H1 (cell line): ENCODE measurements around the gene CSGALNACT2. TPM values are rescaled to one million over a fixed set of nuclear protein-coding genes. Genes with fewer than 3 reads are reported as not detected.

Source experiments
- CTCF ChIA-PET: fragments of 300-600 bp; sonication (Branson Sonifier 250); formaldehyde crosslinking; loops from one replicate; lab custom pipeline; 2021; ENCODE audit not compliant: partially characterized antibody; lab: Charles Lee
- POLR2A ChIA-PET: fragments of 300-600 bp; sonication (Branson Sonifier 250); formaldehyde crosslinking; loops from one replicate; lab custom pipeline; 2021; ENCODE audit warnings: inconsistent platforms; ENCODE audit not compliant: partially characterized antibody; lab: Charles Lee
- DNase-seq, 2 experiments: peaks; one replicate each; pipeline versions ENCODE4 v3.0.0 to v3.0.0-alpha.2; 2010 to 2022; ENCODE audit warnings: low spot score in 2 of 2, low read depth in 1 of 2, mixed read lengths in 1 of 2
- FAIRE-seq: peaks from 2 replicates; lab custom pipeline; 2011; peaks lifted over from hg19 to GRCh38; lab: Jason Lieb, UNC
- H2AFZ ChIP-seq: 2 replicates; pipeline ENCODE4 v1.8.1; 2012; ENCODE audit warnings: low read length, inconsistent platforms
- H2AK5ac ChIP-seq: 2 replicates; pipeline ENCODE4 v1.6.1; 2013; ENCODE audit warnings: low read depth, low read length
- H2BK120ac ChIP-seq: replicated peaks from 2 replicates; pipeline ENCODE3; 2013; ENCODE audit warnings: low read depth, low read length, inconsistent platforms
- H2BK12ac ChIP-seq: 2 replicates; pipeline ENCODE4 v1.6.1; 2013; ENCODE audit warnings: low read depth, low read length
- H2BK15ac ChIP-seq: 2 replicates; pipeline ENCODE4 v1.6.1; 2013; ENCODE audit warnings: low read length
- H2BK20ac ChIP-seq: 2 replicates; pipeline ENCODE4 v1.6.1; 2013; ENCODE audit warnings: low read length
- H2BK5ac ChIP-seq: 2 replicates; pipeline ENCODE4 v1.6.1; 2013; ENCODE audit warnings: low read depth, low read length
- H3K14ac ChIP-seq: 2 replicates; pipeline ENCODE4 v1.6.1; 2013; ENCODE audit warnings: inconsistent platforms; ENCODE audit not compliant: insufficient read length
- H3K18ac ChIP-seq: 2 replicates; pipeline ENCODE4 v1.6.1; 2013; ENCODE audit warnings: low read length; ENCODE audit errors: extremely low read depth
- H3K23ac ChIP-seq: 2 replicates; pipeline ENCODE4 v1.6.1; 2013; ENCODE audit warnings: inconsistent platforms; ENCODE audit not compliant: insufficient read length
- H3K23me2 ChIP-seq: 2 replicates; pipeline ENCODE4 v1.6.1; 2013; ENCODE audit warnings: low read depth, low read length
- H3K27ac ChIP-seq: 2 replicates; pipeline ENCODE4 v1.6.1; 2011; ENCODE audit warnings: low read depth, low read length, inconsistent platforms
- H3K27me3 ChIP-seq, 4 experiments: replicated peaks in 1 of 4; 1 replicate in 1 of 4; 2 replicates in 3 of 4; pipeline versions ENCODE4 v1.6.1 to v1.8.1; 2011 to 2013; ENCODE audit warnings: low read length in 3 of 4, mild to moderate bottlenecking in 3 of 4, inconsistent platforms in 2 of 4, mixed read lengths in 2 of 4, moderate library complexity in 1 of 4; ENCODE audit not compliant: control insufficient read depth in 3 of 4, insufficient read depth in 3 of 4; ENCODE audit errors: extremely low read depth in 1 of 4
- H3K36me3 ChIP-seq, 4 experiments: 2 replicates each; pipeline versions ENCODE4 v1.6.1 to v1.8.1; 2011 to 2013; ENCODE audit warnings: mild to moderate bottlenecking in 4 of 4, low read length in 3 of 4, moderate library complexity in 2 of 4, control low read depth in 1 of 4, inconsistent platforms in 1 of 4; ENCODE audit not compliant: insufficient read depth in 4 of 4, control insufficient read depth in 2 of 4
- H3K4ac ChIP-seq: replicated peaks from 2 replicates; pipeline ENCODE3; 2013; ENCODE audit warnings: low read length, low read depth, mixed read lengths, inconsistent platforms; ENCODE audit not compliant: insufficient read length
- H3K4me1 ChIP-seq, 4 experiments: replicated peaks in 1 of 4; 1 replicate in 1 of 4; 2 replicates in 3 of 4; pipeline versions ENCODE4 v1.6.1 to v1.8.1; 2011 to 2013; ENCODE audit warnings: low read length in 3 of 4, inconsistent platforms in 2 of 4, mixed read lengths in 1 of 4; ENCODE audit not compliant: insufficient read depth in 4 of 4, control insufficient read depth in 3 of 4
- H3K4me2 ChIP-seq, 2 experiments: 2 replicates each; pipeline versions ENCODE4 v1.6.1 to v1.8.1; 2011 to 2013; ENCODE audit warnings: low read depth in 2 of 2, low read length in 2 of 2, control low read depth in 1 of 2, inconsistent platforms in 1 of 2, mild to moderate bottlenecking in 1 of 2; ENCODE audit not compliant: insufficient read depth in 1 of 2
- H3K4me3 ChIP-seq, 4 experiments: fragments of 200-600, 300-600 bp in 1 of 4; sonication (generic), shearing (Covaris generic), sonication (Bioruptor Twin) in 1 of 4; 2 replicates each; pipeline versions ENCODE4 v1.5.1 to v1.8.1; 2011 to 2016; ENCODE audit warnings: low read length in 4 of 4, low read depth in 3 of 4, control low read depth in 2 of 4, inconsistent platforms in 2 of 4, mild to moderate bottlenecking in 2 of 4, mixed read lengths in 1 of 4, moderate library complexity in 1 of 4; ENCODE audit not compliant: insufficient read depth in 2 of 4; ENCODE audit errors: extremely low read depth in 1 of 4
- H3K56ac ChIP-seq: replicated peaks from 2 replicates; pipeline ENCODE3; 2013; ENCODE audit warnings: low read depth, mild to moderate bottlenecking, mixed read lengths, low read length, inconsistent platforms; ENCODE audit not compliant: insufficient read length
- H3K79me1 ChIP-seq: 2 replicates; pipeline ENCODE4 v1.6.1; 2013; ENCODE audit warnings: low read depth, low read length, control low read depth
- H3K79me2 ChIP-seq, 2 experiments: 2 replicates each; pipeline versions ENCODE4 v1.6.1 to v1.8.1; 2012 to 2013; ENCODE audit warnings: low read length in 2 of 2, mild to moderate bottlenecking in 2 of 2, inconsistent platforms in 1 of 2; ENCODE audit not compliant: insufficient read depth in 2 of 2, control insufficient read depth in 1 of 2
- H3K9ac ChIP-seq, 4 experiments: replicated peaks in 1 of 4; 1 replicate in 1 of 4; 2 replicates in 3 of 4; pipeline versions ENCODE4 v1.6.1 to v1.8.1; 2011 to 2013; ENCODE audit warnings: low read depth in 3 of 4, low read length in 3 of 4, control low read depth in 2 of 4, mild to moderate bottlenecking in 2 of 4, moderate library complexity in 2 of 4, inconsistent platforms in 1 of 4; ENCODE audit errors: extremely low read depth in 1 of 4
- H3K9me3 ChIP-seq, 2 experiments: 2 replicates each; pipeline versions ENCODE4 v1.6.1 to v1.8.1; 2012 to 2013; ENCODE audit warnings: mild to moderate bottlenecking in 2 of 2, moderate library complexity in 2 of 2, control low read depth in 1 of 2, inconsistent platforms in 1 of 2, low read depth in 1 of 2, low read length in 1 of 2, mixed read lengths in 1 of 2; ENCODE audit not compliant: insufficient read depth in 2 of 2
- H4K20me1 ChIP-seq, 2 experiments: replicated peaks in 1 of 2; 2 replicates each; pipeline versions ENCODE3 to v1.8.1; 2011 to 2013; ENCODE audit warnings: inconsistent platforms in 2 of 2, low read length in 2 of 2, mild to moderate bottlenecking in 1 of 2; ENCODE audit not compliant: insufficient read depth in 2 of 2, control insufficient read depth in 1 of 2
- H4K5ac ChIP-seq: 2 replicates; pipeline ENCODE4 v1.6.1; 2013; ENCODE audit warnings: low read length, low read depth, mixed read lengths, inconsistent platforms; ENCODE audit not compliant: insufficient read length
- H4K8ac ChIP-seq: 2 replicates; pipeline ENCODE4 v1.8.0; 2013; ENCODE audit warnings: mild to moderate bottlenecking, moderate library complexity, low read length, inconsistent platforms; ENCODE audit not compliant: insufficient read depth; ENCODE audit errors: extremely low read depth
- H4K91ac ChIP-seq: replicated peaks from 2 replicates; pipeline ENCODE3; 2013; ENCODE audit warnings: low read length, mixed read lengths, inconsistent platforms; ENCODE audit not compliant: insufficient read length
- BRCA1 ChIP-seq: IDR thresholded peaks from 2 replicates; pipeline ENCODE4 v1.6.1; 2012; ENCODE audit warnings: low read depth, low read length, improper control_type of control experiment
- CTBP2 ChIP-seq: IDR thresholded peaks from 2 replicates; pipeline ENCODE4 v1.7.0; 2011; ENCODE audit warnings: borderline replicate concordance, mild to moderate bottlenecking, moderate library complexity, mixed read lengths, low read length; ENCODE audit not compliant: insufficient read depth, insufficient read length
- GABPA ChIP-seq: IDR thresholded peaks from 2 replicates; pipeline ENCODE4 v1.6.1; 2011; ENCODE audit warnings: mild to moderate bottlenecking, low read length, moderate library complexity, borderline replicate concordance; ENCODE audit not compliant: insufficient read depth
- HDAC2 ChIP-seq, 2 experiments: fragments of 300-600 bp in 1 of 2; sonication (generic) in 1 of 2; IDR thresholded peaks; 2 replicates each; pipeline ENCODE4 v1.6.1; 2011 to 2012; ENCODE audit warnings: low read depth in 2 of 2, low read length in 2 of 2, mild to moderate bottlenecking in 2 of 2, moderate library complexity in 2 of 2, borderline replicate concordance in 1 of 2, inconsistent platforms in 1 of 2
- RNF2 ChIP-seq: fragments of 200-900, 300-1000 bp; sonication (generic); IDR thresholded peaks from 2 replicates; pipeline ENCODE4 v1.7.1; 2016; ENCODE audit warnings: borderline replicate concordance, low read depth, mild to moderate bottlenecking, antibody characterized with exemption, low read length; ENCODE audit not compliant: poor library complexity, severe bottlenecking; ENCODE audit errors: missing control alignments
- TBP ChIP-seq: IDR thresholded peaks from 2 replicates; pipeline ENCODE4 v1.6.1; 2011; ENCODE audit warnings: low read depth, low read length, improper control_type of control experiment
- TEAD4 ChIP-seq: IDR thresholded peaks from 2 replicates; pipeline ENCODE4 v1.6.1; 2012; ENCODE audit warnings: low read depth, low read length, inconsistent platforms, mixed read lengths
- WGBS, 2 experiments: shearing (Covaris generic) in 1 of 2; methylation state at CpG; one replicate each; pipeline versions ENCODE4 v1.1.6 to v1.1.7; 2013 to 2015; ENCODE audit warnings: low lambda C conversion rate in 2 of 2, mixed read lengths in 2 of 2, inconsistent platforms in 1 of 2, low coverage in 1 of 2, missing lambda C conversion rate in 1 of 2; ENCODE audit not compliant: insufficient replicate concordance in 2 of 2, insufficient coverage in 1 of 2, insufficient read length in 1 of 2; ENCODE audit errors: extremely low coverage in 1 of 2, missing lambda C conversion rate in 1 of 2; 5-methylcytosine and 5-hydroxymethylcytosine counted together
- polyA plus RNA-seq, 7 experiments: library from polyadenylated mRNA; depleted of rRNA in 3 of 7; stranded (reverse) in 5 of 7; unstranded in 2 of 7; fragments of >200 nt in 5 of 7; fragments of 200-250 nt in 2 of 7; gene quantifications; 1 replicate in 5 of 7; 2 replicates in 1 of 7; 4 replicates in 1 of 7; pipeline versions ENCODE4 v1.2.1 to v1.2.3, GENCODE V29; 2011 to 2013; ENCODE audit warnings: missing spikeins in 2 of 7, mixed read lengths in 2 of 7
- total RNA-seq: library from RNA; stranded (reverse); fragmentation: NEBNext Ultra II Directional; extraction: Animal tissue kit (Norgen Biotek cat#: 25700); gene quantifications from 2 replicates; pipeline ENCODE4 v1.2.1, GENCODE V29; 2021
- TF ChIP-seq, protein P1 (sequence below): IDR thresholded peaks from 2 replicates; pipeline ENCODE4 v1.6.1; 2011; ENCODE audit warnings: low read length, improper control_type of control experiment

Gene CSGALNACT2
- total and polyA plus RNA-seq, 2 of the 8 experiments (the other 6 are each of a cell fraction or from before 2014, with no cell fraction given): 2.6 to 5.3 TPM

- Histone ChIP-seq H3K18ac (no peak overlapping the region), H4K5ac (no peak overlapping the region), H3K9ac (no peak overlapping the region), H4K20me1 (peaks cover 0 to 15% of the 10 kb centered on the region in 2 experiments), H3K27ac (no peak overlapping the region), H3K4me3 (no peak overlapping the region), H4K8ac (no peak overlapping the region), H3K79me1 (no peaks in the 10 kb centered on the region; the same call in 1 of the 2 replicates), H3K23ac (no peak overlapping the region), H3K9me3 (no peaks in the 10 kb centered on the region), H3K4me1 (peaks cover 0 to 18% (median 5%) of the 10 kb centered on the region in 4 experiments; a peak in 6 of 7 replicates), H3K23me2 (peaks cover 15% of the 10 kb centered on the region), H3K56ac (no peak overlapping the region), H2AK5ac (no peak overlapping the region), H3K14ac (no peak overlapping the region), H3K4ac (no peak overlapping the region), H2BK20ac (no peak overlapping the region), H4K91ac (no peak overlapping the region), H3K4me2 (no peak overlapping the region), H3K27me3 (peaks cover 10 to 20% (median 17%) of the 10 kb centered on the region in 4 experiments), H2BK15ac (no peak overlapping the region), H2BK120ac (no peak overlapping the region), H2AFZ (no peak overlapping the region), H2BK5ac (no peak overlapping the region), H3K79me2 (no peaks in the 10 kb centered on the region), H2BK12ac (no peak overlapping the region), H3K36me3 (peaks cover 0 to 2% (median 0%) of the 10 kb centered on the region in 4 experiments; a peak in 1 of 8 replicates)
- ChIA-PET CTCF (interaction anchor here (0.8 to 12.7 kb wide), 3 partner anchors 21 to 53 kb away, joined by 3 to 159 read pairs (median 5); no protein-coding TSS in a partner anchor), POLR2A (no interaction called here)
- WGBS, 2 experiments: 77% methylated on average over 1 of the region's 1 CpG; no CpG with 5 or more reads in 1 of the 2 experiments
- DNase-seq (no peak), FAIRE-seq (no peak)
- TF ChIP-seq RNF2 (no peak), TBP (no peak), GABPA (no peak), CTBP2 (no peak), HDAC2 (IDR thresholded peaks at IDR 0.05; ENCODE audit: borderline replicate concordance in 1 of 2, low read depth in 2 of 2, low read length in 2 of 2) (no peak), BRCA1 (no peak), TEAD4 (no peak)
- TF ChIP-seq, protein P1, sequence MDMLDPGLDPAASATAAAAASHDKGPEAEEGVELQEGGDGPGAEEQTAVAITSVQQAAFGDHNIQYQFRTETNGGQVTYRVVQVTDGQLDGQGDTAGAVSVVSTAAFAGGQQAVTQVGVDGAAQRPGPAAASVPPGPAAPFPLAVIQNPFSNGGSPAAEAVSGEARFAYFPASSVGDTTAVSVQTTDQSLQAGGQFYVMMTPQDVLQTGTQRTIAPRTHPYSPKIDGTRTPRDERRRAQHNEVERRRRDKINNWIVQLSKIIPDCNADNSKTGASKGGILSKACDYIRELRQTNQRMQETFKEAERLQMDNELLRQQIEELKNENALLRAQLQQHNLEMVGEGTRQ: no peak
Observed at GRCh38 chr10:43224321-43224720, 86.1 kb downstream of the CSGALNACT2 start.
